HL-60 (cell line): Measurements from ENCODE around the gene TMEM45A.

Experiments
- GABPA ChIP-seq: IDR thresholded peaks from 2 replicates; pipeline ENCODE4 v1.6.1; 2012; ENCODE audit warnings: low read depth
- SPI1 ChIP-seq: IDR thresholded peaks from 2 replicates; pipeline ENCODE4 v1.6.1; 2012; ENCODE audit warnings: low read depth, mild to moderate bottlenecking, borderline replicate concordance
- TF ChIP-seq, protein P1 (sequence below): IDR thresholded peaks from 2 replicates; pipeline ENCODE4 v1.6.1; 2012; ENCODE audit warnings: low read depth; ENCODE audit not compliant: insufficient replicate concordance

DNA sequence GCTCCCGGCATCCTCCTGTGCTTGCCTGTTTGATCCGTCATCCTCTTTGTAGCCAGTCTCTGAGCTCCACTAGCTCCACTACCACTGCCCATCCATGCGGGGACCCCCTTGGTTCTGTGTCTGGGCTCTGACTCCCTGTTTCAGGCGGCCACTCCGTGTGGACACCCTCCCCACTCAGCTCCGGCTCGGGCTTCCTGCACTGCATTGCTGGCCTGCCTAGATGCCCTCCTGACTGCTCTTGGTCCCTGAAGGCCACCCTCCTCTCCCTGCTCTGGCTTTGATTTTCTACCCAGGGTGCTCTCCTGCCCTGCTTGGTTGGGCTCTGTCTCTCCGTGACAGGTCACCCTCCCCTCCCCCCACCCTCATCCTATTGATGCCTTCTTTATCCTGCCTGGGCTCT is 112.9 kb downstream of the TMEM45A start:
- TF ChIP-seq SPI1 = no peak
- no peak for TF ChIP-seq GABPA
- TF ChIP-seq, protein P1, sequence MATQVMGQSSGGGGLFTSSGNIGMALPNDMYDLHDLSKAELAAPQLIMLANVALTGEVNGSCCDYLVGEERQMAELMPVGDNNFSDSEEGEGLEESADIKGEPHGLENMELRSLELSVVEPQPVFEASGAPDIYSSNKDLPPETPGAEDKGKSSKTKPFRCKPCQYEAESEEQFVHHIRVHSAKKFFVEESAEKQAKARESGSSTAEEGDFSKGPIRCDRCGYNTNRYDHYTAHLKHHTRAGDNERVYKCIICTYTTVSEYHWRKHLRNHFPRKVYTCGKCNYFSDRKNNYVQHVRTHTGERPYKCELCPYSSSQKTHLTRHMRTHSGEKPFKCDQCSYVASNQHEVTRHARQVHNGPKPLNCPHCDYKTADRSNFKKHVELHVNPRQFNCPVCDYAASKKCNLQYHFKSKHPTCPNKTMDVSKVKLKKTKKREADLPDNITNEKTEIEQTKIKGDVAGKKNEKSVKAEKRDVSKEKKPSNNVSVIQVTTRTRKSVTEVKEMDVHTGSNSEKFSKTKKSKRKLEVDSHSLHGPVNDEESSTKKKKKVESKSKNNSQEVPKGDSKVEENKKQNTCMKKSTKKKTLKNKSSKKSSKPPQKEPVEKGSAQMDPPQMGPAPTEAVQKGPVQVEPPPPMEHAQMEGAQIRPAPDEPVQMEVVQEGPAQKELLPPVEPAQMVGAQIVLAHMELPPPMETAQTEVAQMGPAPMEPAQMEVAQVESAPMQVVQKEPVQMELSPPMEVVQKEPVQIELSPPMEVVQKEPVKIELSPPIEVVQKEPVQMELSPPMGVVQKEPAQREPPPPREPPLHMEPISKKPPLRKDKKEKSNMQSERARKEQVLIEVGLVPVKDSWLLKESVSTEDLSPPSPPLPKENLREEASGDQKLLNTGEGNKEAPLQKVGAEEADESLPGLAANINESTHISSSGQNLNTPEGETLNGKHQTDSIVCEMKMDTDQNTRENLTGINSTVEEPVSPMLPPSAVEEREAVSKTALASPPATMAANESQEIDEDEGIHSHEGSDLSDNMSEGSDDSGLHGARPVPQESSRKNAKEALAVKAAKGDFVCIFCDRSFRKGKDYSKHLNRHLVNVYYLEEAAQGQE = no peak
